Neural progenitor cell (in vitro differentiated cells): Measurements from ENCODE around the gene PTPRN2. TPM values are rescaled to one million over a fixed set of nuclear protein-coding genes. Genes with fewer than 3 reads are reported as not detected.

Experiments
- DNase-seq: peaks from one replicate; pipeline ENCODE4 v3.0.0-alpha.2; 2016; ENCODE audit warnings: low spot score
- H2AFZ ChIP-seq: fragments of 200-600 bp; sonication (generic); replicated peaks from 2 replicates; pipeline ENCODE4 v1.6.1; 2016; ENCODE audit warnings: antibody characterized with exemption
- H3F3A ChIP-seq: fragments of 200-600 bp; sonication (generic); 2 replicates; pipeline ENCODE4 v1.6.1; 2016; ENCODE audit warnings: antibody characterized with exemption, low read depth
- H3K27ac ChIP-seq: fragments of 200-600 bp; sonication (generic); 2 replicates; pipeline ENCODE4 v1.5.1; 2016; ENCODE audit warnings: mild to moderate bottlenecking
- H3K27me3 ChIP-seq: fragments of 200-600 bp; sonication (generic); 2 replicates; pipeline ENCODE4 v1.6.1; 2016; ENCODE audit warnings: mild to moderate bottlenecking, moderate library complexity
- H3K36me3 ChIP-seq: fragments of 200-600 bp; sonication (generic); 2 replicates; pipeline ENCODE4 v1.5.1; 2016
- H3K4me1 ChIP-seq: fragments of 200-600 bp; sonication (generic); 2 replicates; pipeline ENCODE4 v1.6.1; 2016; ENCODE audit warnings: mixed run types
- H3K4me2 ChIP-seq: fragments of 200-600 bp; sonication (generic); 2 replicates; pipeline ENCODE4 v1.6.1; 2016
- H3K4me3 ChIP-seq: fragments of 200-600 bp; sonication (generic); 2 replicates; pipeline ENCODE4 v1.5.1; 2016
- H3K79me2 ChIP-seq: fragments of 200-600 bp; sonication (generic); 2 replicates; pipeline ENCODE4 v1.6.1; 2016; ENCODE audit warnings: low read depth
- H3K9ac ChIP-seq: fragments of 200-600 bp; sonication (generic); 2 replicates; pipeline ENCODE4 v1.6.1; 2016
- H3K9me3 ChIP-seq: fragments of 200-600 bp; sonication (generic); 2 replicates; pipeline ENCODE4 v1.5.1; 2016; ENCODE audit warnings: low read depth
- H4K20me1 ChIP-seq: fragments of 200-600 bp; sonication (generic); 2 replicates; pipeline ENCODE4 v1.6.1; 2016; ENCODE audit warnings: low read depth
- H3K27ac Mint-ChIP-seq: 3 replicates; pipeline ENCODE4 v1.8.0; 2021; ENCODE audit warnings: mixed read lengths
- H3K27me3 Mint-ChIP-seq: 2 replicates; pipeline ENCODE4 v1.8.0; 2022; ENCODE audit warnings: low read depth, mild to moderate bottlenecking, inconsistent platforms, moderate library complexity, mixed read lengths; ENCODE audit not compliant: insufficient read depth
- H3K36me3 Mint-ChIP-seq: 3 replicates; pipeline ENCODE4 v1.8.0; 2021; ENCODE audit warnings: mixed read lengths
- H3K4me1 Mint-ChIP-seq: 3 replicates; pipeline ENCODE4 v1.8.0; 2021; ENCODE audit warnings: mixed read lengths
- H3K4me3 Mint-ChIP-seq: 3 replicates; pipeline ENCODE4 v1.8.0; 2021; ENCODE audit warnings: mild to moderate bottlenecking, moderate library complexity, mixed read lengths
- H3K9me3 Mint-ChIP-seq: 3 replicates; pipeline ENCODE4 v1.8.0; 2020; ENCODE audit warnings: mixed read lengths
- EZH2 ChIP-seq: fragments of 200-600 bp; sonication (generic); IDR thresholded peaks from 2 replicates; pipeline ENCODE4 v1.6.1; 2017; ENCODE audit warnings: antibody characterized with exemption, mild to moderate bottlenecking, moderate library complexity
- EZH2phosphoT487 ChIP-seq: fragments of 200-600 bp; sonication (generic); IDR thresholded peaks from 2 replicates; pipeline ENCODE4 v1.6.1; 2017; ENCODE audit warnings: antibody characterized with exemption
- total RNA-seq: library from RNA; depleted of rRNA; stranded (reverse); fragments of >200 nt; gene quantifications from 2 replicates; pipeline ENCODE4 v1.2.3, GENCODE V29; 2015; ENCODE audit warnings: low replicate concordance
- TF ChIP-seq, protein P1 (sequence below): fragments of 200-600 bp; sonication (generic); IDR thresholded peaks from 2 replicates; pipeline ENCODE4 v1.5.1; 2017; ENCODE audit warnings: antibody characterized with exemption, mild to moderate bottlenecking

The PTPRN2 gene
- total RNA-seq, 1 donor from 2014 or later: 3.0 TPM

GRCh38 chr7:158244430-158244829 lies 343.2 kb downstream of the PTPRN2 start:
- no peak overlapping the region for H3K4me3 ChIP-seq
- no peaks in the 10 kb centered on the region for H3K9me3 ChIP-seq
- DNase-seq: no peak
- no peak overlapping the region for H2AFZ ChIP-seq
- H3K4me1 ChIP-seq: no peaks in the 10 kb centered on the region
- H3K27ac ChIP-seq: no peak overlapping the region
- no peaks in the 10 kb centered on the region for H3K27me3 ChIP-seq
- no peaks in the 10 kb centered on the region for H3K79me2 ChIP-seq
- no peak overlapping the region for H3K4me2 ChIP-seq
- no peak overlapping the region for H3K4me3 Mint-ChIP-seq
- no peak overlapping the region for H3K27ac Mint-ChIP-seq
- H3K36me3 Mint-ChIP-seq: peaks cover 3% of the 10 kb centered on the region
- H4K20me1 ChIP-seq: no peaks in the 10 kb centered on the region
- H3K9me3 Mint-ChIP-seq: peaks cover 2% of the 10 kb centered on the region
- H3K27me3 Mint-ChIP-seq: no peaks in the 10 kb centered on the region
- H3K4me1 Mint-ChIP-seq: peaks cover 7% of the 10 kb centered on the region
- H3F3A ChIP-seq: peaks cover 10% of the 10 kb centered on the region
- no peaks in the 10 kb centered on the region for H3K36me3 ChIP-seq
- no peak for TF ChIP-seq EZH2
- TF ChIP-seq, protein P1, sequence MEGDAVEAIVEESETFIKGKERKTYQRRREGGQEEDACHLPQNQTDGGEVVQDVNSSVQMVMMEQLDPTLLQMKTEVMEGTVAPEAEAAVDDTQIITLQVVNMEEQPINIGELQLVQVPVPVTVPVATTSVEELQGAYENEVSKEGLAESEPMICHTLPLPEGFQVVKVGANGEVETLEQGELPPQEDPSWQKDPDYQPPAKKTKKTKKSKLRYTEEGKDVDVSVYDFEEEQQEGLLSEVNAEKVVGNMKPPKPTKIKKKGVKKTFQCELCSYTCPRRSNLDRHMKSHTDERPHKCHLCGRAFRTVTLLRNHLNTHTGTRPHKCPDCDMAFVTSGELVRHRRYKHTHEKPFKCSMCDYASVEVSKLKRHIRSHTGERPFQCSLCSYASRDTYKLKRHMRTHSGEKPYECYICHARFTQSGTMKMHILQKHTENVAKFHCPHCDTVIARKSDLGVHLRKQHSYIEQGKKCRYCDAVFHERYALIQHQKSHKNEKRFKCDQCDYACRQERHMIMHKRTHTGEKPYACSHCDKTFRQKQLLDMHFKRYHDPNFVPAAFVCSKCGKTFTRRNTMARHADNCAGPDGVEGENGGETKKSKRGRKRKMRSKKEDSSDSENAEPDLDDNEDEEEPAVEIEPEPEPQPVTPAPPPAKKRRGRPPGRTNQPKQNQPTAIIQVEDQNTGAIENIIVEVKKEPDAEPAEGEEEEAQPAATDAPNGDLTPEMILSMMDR: no peak
- no peak for TF ChIP-seq EZH2phosphoT487
- no peak overlapping the region for H3K9ac ChIP-seq

GRCh38 chr7:158241919-158242318 lies 345.7 kb downstream of the PTPRN2 start:
- Histone ChIP-seq H3K9me3 (no peaks in the 10 kb centered on the region), H3F3A (no peaks in the 10 kb centered on the region), H3K4me3 (no peak overlapping the region)

GRCh38 chr7:158240801-158241200 lies 346.8 kb downstream of the PTPRN2 start:
- Histone ChIP-seq H3K27me3 (no peaks in the 10 kb centered on the region), H3K9me3 (no peaks in the 10 kb centered on the region), H3K36me3 (no peaks in the 10 kb centered on the region), H3K4me2 (no peak overlapping the region), H3K4me3 (no peak overlapping the region), H3K9ac (no peak overlapping the region), H4K20me1 (no peaks in the 10 kb centered on the region), H2AFZ (no peak overlapping the region), H3K79me2 (no peaks in the 10 kb centered on the region), H3K27ac (no peak overlapping the region), H3F3A (no peaks in the 10 kb centered on the region), H3K4me1 (no peaks in the 10 kb centered on the region)
- Mint-ChIP-seq H3K4me1 (peaks cover 10% of the 10 kb centered on the region), H3K4me3 (no peak overlapping the region), H3K36me3 (no peaks in the 10 kb centered on the region), H3K27ac (no peak overlapping the region), H3K9me3 (no peaks in the 10 kb centered on the region), H3K27me3 (no peaks in the 10 kb centered on the region)
- TF ChIP-seq EZH2phosphoT487: no peak
- TF ChIP-seq, protein P1: no peak
- no peak for TF ChIP-seq EZH2
- DNase-seq: no peak

More at GRCh38 chr7:158241919-158242318, 345.7 kb downstream of the PTPRN2 start:
- DNase-seq: no peak
- no peaks in the 10 kb centered on the region for H3K27me3 ChIP-seq
- H3K9ac ChIP-seq: no peak overlapping the region
- no peak overlapping the region for H3K4me2 ChIP-seq
- no peaks in the 10 kb centered on the region for H3K79me2 ChIP-seq
- peaks cover 2% of the 10 kb centered on the region for H3K9me3 Mint-ChIP-seq
- no peaks in the 10 kb centered on the region for H3K4me1 ChIP-seq
- no peaks in the 10 kb centered on the region for H3K27me3 Mint-ChIP-seq
- H3K36me3 Mint-ChIP-seq: peaks cover 3% of the 10 kb centered on the region
- TF ChIP-seq EZH2: no peak
- no peak for TF ChIP-seq EZH2phosphoT487
- TF ChIP-seq, protein P1: no peak
- H3K4me3 Mint-ChIP-seq: no peak overlapping the region
- H3K36me3 ChIP-seq: no peaks in the 10 kb centered on the region
- peaks cover 12% of the 10 kb centered on the region for H3K4me1 Mint-ChIP-seq
- no peaks in the 10 kb centered on the region for H4K20me1 ChIP-seq
- no peak overlapping the region for H3K27ac ChIP-seq
- H3K27ac Mint-ChIP-seq: no peak overlapping the region
- H2AFZ ChIP-seq: no peak overlapping the region
